ENCODE results near the gene MAOB.

Gene MAOB

DNA sequence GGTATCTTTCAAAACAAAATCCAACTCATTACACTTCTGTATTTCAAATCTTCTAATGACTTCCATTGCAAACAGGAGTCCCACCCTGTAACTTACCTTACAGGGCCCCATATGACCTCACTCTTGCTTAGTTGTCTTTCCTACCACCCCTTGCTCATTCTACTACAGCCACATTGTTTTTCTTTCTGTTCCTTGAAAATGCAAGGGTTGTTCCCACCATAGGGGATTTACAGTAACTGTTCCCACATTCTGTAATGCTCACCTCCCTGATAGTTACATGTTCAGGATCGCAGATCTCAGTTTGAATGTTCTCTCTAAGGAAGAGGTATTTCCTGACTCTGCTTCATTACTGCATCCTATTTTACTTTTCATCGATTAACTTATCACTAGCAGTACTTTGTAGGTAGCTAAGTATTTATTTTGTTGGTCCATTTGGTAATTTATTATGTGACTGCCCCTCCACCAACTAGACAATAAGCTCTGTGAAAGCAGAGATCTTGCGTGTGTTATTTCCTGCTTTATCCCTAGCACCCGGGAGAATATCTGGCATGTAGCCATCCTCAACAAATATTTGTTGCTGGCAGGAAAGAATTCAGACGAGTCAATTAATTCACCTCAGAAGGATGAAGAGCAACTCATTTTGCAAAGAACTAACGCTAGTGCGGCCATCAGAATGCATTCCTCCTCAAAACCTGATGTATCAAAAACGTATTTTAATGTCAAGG, 21.4 kb downstream of the MAOB start:
- no peak for DNase-seq

DNA sequence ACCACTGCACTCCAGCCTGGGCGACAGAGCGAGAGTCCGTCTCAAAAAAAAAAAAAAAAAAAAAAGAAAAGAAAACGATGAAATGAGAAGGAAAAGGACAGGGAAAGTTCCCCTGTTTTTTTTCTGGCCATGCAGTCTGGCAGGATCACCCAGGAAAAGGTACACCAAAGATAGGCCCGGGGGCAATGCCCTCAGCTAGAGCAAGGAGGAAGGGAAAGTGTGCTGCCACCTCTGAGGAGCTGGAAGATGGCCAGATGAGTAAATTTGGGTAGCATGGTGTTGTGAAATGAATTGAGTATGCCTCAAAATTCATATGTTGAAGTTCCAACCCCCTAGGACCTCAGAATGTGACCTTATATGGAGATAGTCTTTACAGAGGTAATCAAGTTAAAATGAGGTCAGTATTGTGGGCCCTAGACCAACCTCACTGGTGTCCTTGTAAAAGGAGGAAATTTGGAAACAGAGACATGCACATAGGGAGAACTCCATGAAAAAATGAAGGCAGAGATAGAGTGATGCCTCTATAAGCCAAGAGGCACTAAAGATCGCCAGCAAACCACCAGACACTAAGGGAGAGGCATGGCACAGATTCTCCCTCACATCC, 28.9 kb downstream of the MAOB start:
- no peak for DNase-seq

DNA sequence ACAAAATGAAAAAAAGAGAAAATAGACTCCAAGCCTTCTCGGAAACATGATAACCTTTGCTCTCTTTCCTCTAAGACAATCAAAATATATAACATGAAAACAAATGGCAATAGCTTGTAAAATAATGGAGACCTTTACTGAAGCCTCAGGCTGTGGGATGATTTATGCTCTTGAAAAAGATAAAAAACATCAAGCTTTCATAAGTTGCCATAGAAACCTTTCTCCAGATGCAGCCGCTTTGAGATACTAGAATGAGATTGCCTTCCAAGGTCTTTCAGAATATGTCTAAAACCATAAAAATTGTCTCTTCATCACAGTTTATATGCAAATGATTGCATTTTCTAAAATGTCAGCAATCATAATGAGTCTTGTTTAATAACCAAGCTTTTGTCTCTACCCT, 31.6 kb downstream of the MAOB start:
- no peak for DNase-seq

DNA sequence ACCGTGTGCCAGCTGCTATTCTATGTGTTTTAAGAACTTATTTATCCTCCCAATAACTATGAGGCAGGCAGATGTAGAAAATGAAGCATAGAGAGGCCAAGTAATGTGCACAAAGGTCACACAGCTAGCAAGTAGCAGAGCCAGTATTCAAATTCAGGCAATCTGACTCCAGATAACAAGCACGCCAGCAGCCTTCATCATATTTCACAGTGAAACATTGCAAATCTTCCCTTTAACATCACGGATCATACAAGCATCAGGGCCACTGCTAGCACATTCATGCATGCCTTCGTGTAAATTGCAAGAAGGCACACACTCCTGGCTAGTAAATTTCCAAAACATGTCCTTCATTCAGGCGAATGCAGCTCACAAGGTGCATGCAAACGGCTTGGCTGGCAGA, 33.1 kb downstream of the MAOB start:
- no peak for DNase-seq

DNA sequence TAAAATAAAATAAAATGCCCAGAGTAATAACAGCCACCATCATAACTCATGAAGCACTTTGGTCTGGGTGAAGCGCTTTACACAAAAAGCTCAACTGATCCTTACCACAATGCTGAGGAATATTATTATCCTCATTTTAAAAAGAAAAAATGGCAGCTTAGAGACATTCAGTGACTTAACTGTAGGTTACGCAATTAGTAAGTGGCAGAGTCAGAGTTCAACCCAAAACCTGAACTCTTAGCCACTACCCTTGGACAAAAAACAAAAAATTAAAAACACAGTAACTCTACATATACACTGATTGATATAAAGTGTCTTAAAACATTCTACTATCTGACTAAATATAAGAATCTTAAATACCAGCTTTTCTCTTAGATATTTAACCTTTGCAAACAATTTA, 34.9 kb downstream of the MAOB start:
- DNase-seq, result no peak

DNA sequence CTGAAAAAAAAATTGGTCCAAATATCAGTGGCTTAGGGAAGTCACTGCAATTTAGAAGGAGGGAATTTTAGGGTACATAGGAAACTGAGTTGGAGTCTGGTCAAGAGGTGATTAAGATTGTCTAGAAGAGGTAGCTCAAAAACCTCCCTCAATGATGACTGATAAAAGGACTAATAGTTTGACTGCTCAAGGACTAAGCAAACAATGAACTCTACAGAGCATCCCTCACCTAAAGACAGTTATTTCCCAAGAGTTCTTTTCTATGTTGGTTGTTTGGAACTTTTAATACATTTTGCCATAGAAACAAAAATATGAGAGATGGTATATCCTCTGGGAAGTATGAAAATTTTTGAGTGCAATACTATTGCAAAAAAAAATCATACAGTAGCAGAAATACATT, 35.7 kb downstream of the MAOB start:
- DNase-seq, result no peak

DNA sequence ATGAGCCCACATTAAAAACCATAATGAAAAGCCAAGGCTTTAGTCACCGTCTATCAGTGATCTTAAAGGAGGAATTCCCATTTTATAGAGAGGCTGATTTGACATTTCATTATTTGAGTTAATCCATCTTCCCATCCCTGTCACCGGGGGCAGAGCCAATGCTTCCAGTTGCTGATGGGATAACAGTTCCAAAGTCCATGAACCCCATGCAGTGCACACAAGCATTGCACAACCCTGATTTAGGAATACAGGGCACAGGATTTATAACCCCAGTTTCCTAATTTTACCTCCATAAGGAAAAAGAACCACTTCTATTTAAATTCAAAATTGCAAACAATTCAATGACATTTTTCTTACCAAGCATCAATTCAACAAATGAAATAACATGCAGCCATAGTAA, 36.5 kb downstream of the MAOB start:
- DNase-seq, result no peak

DNA sequence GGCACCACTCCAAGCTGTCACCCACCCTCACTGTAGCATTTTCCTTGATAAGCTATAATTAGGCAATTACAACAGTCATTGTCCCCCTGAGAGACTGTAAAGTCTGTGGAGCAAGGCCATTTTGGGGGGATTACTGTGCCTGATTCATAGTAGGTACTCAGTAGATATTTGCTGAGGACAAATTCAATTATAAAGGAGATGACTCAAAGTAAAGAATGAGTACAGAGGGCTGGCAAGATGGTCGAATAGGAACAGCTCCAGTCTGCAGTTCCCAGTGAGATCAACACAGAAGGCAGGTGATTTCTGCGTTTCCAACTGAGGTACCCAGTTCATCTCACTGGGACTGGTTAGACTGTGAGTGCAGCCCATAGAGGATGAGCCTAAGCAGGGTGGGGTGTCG, 42.0 kb downstream of the MAOB start:
- no peak for DNase-seq

DNA sequence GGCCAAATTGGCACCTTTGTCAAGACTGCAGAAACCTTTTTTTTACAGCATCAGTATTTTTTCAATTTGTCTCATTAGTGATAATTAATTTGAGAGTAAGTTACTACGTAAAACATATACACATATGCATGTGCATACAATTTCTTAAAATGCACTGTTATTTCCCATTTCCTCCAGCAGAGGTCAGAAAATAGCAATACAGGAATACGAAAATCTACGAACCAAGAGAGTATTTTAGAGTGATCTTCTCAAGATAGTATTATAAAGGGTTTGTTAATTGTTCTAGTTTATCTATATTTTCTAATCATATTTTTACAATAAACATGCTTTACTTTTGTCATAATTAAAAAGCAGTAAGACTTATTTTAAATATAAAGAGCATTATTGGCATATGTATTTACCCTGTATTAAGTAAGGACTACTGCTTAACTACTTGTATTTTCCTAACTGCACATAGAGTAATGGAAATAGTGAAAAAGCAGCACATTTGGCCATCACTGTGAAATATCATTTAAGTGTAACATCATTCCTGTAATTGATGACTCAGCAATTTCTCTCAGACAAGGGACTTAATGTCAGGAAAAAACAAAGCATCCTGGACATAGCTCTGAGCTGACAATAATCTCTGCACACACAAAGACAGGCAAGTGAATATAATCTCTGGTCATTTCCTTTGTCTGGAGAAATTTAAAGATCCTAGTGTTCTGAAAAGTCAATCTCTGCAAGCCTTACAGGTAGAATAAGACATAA, 45.6 kb downstream of the MAOB start:
- DNase-seq, result peak; percentile 9 to 52

DNA sequence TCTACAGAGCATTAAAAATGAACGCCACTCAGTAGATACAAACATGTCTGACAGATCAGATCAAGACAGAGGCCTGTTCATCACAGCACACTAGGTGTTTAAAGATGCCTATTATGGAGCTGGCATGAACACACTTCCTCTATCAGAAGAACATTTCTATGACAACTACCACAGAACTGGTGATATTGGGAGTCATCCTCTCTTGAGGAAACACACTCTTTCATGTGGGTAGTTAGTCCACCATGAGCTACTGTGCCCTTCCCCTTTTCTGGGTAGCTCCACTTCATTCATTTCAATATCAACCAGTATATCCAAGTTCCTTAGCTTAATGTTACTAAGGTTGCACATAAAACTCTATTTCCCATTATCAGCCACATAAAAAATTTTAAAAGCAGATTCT, 46.7 kb downstream of the MAOB start:
- DNase-seq, result peak; percentile 49 to 66

DNA sequence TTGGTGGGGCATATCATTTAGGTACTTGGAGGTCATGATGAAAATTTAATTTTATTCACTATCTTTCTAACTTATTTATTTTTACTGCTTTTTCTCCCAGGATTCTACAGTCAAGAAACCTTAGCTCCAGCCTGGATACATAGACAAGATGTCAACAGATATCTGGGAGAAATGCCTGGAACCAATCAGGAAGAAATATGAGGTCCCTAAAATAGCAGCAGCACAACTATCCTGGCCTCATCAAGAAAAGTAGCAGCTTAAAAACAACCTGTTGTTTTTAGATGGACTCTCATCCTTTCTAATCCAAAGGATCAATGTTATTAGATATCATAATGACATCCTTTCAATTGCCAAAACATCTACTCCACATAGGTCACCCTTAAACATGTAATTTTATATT, 54.5 kb downstream of the MAOB start:
- DNase-seq, result no peak

DNA sequence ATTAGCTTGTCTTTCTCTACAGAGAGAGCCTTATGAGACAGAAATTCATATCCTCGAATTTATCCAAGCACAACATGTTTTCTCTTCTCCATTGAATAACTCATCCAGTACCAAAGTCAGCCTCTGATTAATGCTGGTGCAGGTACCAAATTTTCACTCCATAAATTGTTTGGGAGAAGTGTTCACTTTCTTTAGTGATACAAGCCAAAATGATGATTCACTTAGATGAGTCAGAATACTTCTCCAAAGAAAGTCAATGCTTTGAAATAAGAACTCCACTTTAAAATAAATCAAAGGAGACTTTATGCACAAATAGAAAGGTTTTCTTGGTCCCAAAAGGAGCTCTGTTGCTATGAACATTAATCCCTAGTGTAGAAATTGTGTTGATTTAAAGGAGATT, 60.2 kb downstream of the MAOB start:
- DNase-seq, result no peak

DNA sequence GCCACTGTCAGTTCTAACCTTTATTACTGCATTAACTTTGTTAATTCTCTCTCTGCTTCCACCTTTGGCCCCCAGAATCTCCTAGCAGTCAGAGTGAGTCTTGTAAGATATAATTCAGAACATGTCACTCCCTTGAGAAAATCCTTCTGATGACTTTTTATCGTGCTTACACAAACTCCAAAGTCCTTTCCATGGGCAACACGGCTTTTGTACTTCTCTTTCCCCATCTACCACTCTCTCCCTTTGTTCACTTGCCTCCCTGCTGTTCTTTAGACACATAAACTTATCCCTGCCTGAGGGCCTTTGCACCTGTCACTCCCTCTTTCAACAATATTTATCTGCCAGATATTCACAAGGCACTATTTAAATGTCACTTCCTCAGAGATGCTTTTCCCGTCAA, 64.8 kb downstream of the MAOB start:
- no peak for DNase-seq

DNA sequence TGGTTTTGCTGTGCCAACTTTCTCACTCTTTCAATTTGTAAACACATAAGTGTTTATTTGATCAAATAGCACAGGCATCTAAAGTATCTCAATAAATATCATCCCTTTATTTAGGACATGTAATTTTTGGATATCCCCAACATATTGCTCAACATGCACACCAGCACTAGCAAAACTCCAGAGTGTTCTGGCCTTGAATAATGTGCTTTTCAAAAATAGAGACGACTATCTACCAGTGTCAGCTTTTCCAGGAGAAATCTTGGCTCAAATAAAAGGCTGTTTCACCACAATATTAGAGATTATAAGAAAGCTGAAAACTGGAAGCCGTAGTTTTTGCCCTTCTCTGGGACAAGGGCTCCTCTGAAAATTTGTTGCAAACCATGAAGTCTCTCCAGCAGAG, 67.0 kb downstream of the MAOB start:
- DNase-seq, result no peak

DNA sequence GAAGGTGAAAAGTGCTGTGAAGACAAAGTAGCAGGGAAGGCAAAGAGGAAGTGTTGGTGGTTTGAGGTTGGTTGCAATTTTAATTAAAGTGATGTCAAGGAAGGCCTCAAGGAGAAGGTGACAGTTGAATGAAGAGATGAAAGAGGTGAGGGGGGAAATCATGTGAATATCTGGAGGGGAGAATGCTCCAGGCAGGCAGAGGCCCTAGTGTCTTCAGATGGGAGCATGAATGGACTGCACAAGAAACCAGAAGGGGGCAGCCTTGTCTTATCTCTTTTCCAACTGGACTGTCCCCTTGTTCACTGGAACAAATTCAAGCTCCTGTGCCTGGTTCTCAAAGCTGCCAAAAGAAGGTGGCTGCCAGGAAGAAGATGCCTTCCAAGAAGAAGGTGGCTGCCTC, 68.4 kb downstream of the MAOB start:
- peak; percentile 1 to 10 for DNase-seq

DNA sequence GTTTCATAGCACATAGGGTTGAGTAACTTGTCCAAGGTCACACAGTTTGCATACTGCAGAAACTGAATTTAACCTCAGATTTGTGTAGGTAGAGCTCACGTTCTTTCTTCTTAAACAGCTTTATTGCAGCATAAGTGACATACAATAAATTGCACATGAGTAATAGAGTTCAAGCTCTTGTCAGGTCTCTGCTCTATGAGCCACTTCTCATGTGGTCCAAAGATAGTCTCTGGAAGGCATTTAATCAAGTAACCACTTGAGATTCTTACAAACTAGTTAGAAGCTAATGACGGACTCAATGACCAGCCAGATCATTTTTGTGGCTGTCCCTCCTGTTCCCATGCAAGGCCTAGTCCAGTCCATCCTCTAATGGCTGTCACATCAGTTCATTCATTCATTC, 68.9 kb downstream of the MAOB start:
- DNase-seq, result no peak

DNA sequence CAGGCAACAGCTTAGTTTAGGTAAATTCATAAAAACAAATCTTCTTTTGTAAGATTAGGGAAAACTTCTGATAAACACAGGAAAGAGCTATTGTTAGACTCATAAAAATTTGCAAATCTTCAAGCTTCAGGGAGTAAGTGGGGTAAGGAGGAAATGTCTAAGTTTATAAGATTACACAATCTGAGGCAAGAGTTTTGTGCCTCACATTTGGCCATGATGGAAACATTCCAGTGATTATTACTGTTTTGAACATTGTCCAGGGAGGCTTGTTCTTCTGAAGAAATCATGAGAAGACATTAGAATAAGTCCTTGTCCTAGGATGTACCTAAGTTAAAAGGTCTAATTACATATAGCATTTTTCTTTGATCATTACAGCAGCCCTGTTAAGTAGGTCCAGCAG, 72.8 kb downstream of the MAOB start:
- no peak for DNase-seq

DNA sequence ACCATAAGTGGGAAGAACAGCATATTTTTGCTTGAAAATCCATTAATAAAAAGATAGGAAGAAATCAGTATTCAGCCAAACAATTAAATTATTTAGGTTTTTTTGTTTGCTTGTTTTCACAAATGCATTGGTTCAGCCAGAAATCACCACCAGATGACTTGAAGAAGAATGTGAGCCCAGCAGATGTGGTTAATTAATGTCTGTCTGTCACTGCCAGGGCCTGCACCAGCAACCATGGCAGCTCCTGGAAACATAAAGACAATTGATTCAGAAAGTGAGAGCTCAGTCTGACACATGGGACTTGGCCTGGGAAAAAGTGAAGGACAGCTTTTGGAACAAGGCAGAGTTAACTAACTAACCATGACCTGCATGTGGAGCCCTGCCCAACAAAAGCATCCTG, 74.0 kb downstream of the MAOB start:
- DNase-seq, result no peak

DNA sequence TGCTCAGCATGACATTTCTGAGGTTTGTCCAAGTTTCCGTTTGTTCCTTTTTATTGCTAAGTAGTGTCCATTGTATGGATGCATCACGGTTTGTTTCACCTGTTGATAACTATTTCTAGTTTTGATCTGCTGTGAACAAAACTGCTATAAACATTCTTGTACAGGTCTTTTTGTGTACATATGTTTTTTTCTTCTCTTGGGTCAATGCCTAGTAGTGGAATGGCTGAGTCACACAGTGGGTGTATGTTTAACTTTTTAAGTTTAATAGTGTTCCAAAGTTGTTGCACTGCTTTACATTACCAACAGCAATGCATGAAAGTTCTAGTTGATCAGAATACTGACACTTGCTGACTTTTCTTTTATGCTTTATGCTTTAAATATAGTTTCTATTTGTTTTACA, 76.7 kb downstream of the MAOB start:
- no peak for DNase-seq

DNA sequence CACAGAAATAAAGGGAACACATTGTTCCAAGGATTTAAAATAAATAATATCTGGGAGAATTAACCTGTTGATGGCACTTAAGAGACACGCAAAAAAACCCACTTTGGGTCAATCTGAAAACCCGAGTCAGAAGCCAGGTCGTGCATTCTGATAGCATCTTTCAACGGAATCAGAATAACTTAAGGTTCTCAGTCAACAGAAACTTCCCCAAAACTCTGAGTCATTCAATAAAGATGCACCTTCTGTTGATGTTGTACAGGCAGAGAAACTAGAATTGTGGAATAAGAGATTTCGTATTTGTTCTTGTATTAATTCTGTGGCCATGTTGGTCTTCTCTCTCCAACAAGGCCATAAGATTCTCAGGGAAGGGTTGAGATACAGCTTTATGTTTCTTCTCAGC, 78.2 kb downstream of the MAOB start:
- DNase-seq, result no peak

DNA sequence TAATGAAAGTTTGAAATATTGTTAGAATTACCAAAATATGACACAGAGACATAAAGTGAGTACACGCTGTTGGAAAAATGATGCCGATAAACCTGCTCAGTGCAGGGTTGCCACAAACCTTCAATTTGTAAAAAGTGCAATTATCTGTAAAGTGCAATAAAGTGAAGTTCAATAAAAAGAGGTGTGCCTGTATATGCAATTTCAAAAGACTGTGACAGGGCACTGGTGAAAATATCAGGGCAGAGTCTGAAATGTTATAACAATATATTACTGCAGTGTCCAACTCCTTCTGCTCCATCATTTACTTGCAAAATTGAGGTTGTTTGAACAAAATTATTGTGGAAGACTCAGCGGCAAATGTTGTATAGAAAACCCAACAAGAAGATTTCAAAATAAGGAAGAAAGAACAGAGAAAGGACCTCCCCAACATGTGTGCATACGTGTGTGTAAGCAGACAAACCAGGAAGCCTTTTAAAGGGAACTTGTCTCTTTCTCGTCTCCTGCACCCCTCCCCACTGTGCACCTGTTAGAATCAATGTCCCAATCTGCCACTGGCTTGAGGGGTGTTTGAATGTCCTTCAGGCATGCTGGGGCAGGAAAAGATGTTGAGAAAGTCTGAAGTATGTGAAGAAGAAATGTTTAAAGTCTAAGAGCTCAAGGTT, 96.2 kb downstream of the MAOB start:
- no peak for DNase-seq

DNA sequence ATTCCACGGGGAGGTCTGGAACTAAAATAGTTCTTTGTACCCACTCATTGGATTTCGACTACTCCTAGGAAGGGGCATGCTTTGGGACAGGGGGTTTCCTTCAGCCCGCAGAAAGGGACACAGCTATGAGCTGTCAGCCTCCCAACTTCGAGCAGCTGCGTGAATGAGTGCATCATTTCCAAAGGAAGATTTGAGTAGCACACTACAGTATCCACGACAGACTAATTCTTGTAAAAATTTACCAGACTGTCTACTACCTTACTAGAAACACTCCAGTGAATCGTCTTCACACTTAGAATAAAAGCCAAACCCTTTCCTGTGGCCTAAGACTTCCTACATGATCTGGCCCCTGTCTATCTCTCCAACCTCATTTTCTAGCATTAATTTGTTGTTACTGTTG, 124.2 kb downstream of the MAOB start:
- no peak for DNase-seq

DNA sequence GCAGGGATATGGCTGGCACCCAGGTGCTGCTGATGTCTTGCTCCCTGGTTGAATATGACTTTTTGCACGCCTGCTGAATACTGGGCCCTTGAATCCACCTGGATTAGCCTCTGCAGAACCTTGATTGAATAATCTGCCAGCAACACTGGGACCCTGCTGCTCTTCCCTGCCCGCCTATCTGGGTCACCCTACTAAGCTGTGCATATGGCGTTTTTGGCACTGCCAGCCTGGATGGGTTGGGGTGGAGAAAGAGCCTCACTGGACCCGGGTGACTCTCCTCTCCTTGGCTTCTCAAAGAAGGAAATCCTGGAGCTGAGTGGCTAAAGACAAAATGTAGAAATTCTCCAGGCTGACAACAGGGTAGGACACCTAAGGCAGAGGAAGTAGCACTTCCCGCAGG, 126.2 kb downstream of the MAOB start:
- no peak for DNase-seq

DNA sequence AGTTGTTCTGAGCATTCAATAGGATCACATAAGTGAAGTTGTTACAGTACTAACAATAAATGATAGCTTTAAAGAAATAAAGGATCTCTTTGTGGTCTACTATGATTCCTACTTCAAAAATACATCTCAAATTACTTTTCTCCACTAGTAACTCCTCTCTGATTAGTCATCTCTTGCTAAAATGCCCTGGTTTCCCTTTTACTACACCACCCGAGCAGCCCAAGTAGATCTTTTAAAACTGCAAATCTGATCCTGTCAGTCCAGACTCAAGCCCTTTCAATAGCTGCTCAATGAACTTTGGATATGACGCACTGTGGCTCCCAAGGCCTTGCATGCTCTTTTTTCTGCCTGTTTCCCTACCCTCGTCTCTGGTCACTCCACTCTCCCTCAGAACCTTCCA, 128.6 kb downstream of the MAOB start:
- no peak for DNase-seq

Data from inflammatory macrophage treated with lipopolysaccharide for 1 hour (primary cell).